Measurements from ENCODE around the gene GPT2. TPM values are rescaled to one million over a fixed set of nuclear protein-coding genes. Genes with fewer than 3 reads are reported as not detected.

GPT2 gene
- total RNA-seq, 3 donors from 2014 or later (not counting 1 experiment from before 2014, with no cell fraction given) = 0.64 to 1.3 (median 1.2) TPM

Other genes starting within 250 kb of the GPT2 start
- gene VPS35, start 195.2 kb upstream of the GPT2 start, total RNA-seq = 10 to 100 TPM; 32.8 to 44.1 (median 43.7) TPM
- 10 to 100 TPM in 1 of 3 donors, 1 to 10 TPM in 2; 2.9 to 11.4 (median 5.9) TPM for gene ORC6, start 194.7 kb upstream of the GPT2 start, total RNA-seq
- under 1 TPM in 2 of 3 donors, not detected in 1; 0.42 to 0.73 TPM for gene MYLK3, start 136.0 kb upstream of the GPT2 start, total RNA-seq
- 10 to 100 TPM; 18.3 to 23.0 (median 18.8) TPM for gene C16orf87, start 53.2 kb upstream of the GPT2 start, total RNA-seq
- 10 to 100 TPM; 71.8 to 83.2 (median 74.5) TPM for gene DNAJA2, start 89.3 kb downstream of the GPT2 start, total RNA-seq

Data from natural killer cell (primary cell).